GM12892 (cell line): ENCODE data around the gene FGF3.

Source experiments
- POLR2A ChIP-seq: IDR thresholded peaks from 2 replicates; pipeline ENCODE4 v1.6.1; 2011; ENCODE audit warnings: low read depth, low read length, control low read depth
- POLR2AphosphoS5 ChIP-seq: IDR thresholded peaks from 2 replicates; pipeline ENCODE4 v1.6.1; 2011; ENCODE audit warnings: low read depth, low read length, control low read depth
- TAF1 ChIP-seq: IDR thresholded peaks from 2 replicates; pipeline ENCODE4 v1.6.1; 2011; ENCODE audit warnings: low read depth, mild to moderate bottlenecking, control low read depth, low read length, borderline replicate concordance

DNA sequence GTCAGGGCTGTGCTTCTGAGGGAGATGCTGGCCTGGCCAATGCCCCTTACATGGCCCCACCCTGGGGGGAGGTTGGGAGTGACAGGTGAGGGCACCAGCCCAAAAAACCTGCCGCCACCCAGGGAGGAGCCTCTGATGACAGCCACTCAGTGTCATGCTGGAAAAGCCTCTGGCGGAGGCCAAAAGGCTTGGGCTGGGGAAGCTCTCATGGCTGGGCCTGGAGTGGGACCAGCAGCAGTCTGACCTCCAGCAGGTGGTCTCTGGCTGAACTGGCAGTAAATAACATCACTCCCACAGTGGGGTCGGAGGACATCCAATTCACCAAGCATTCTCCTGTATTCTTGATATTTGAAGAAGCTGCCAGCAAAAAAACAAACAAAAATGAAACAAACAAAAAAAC is 20.1 kb downstream of the FGF3 start:
- TF ChIP-seq POLR2AphosphoS5 (no peak), POLR2A (no peak), TAF1 (no peak)
